Ovary (tissue), 3 donors: ENCODE measurements around the gene HAUS6.

ENCODE experiments used
- CTCF ChIP-seq, 3 donors: fragments of 450-650 bp in 2 of 3; fragments of 200-600 bp in 1 of 3; IDR thresholded peaks; one replicate each; pipeline versions ENCODE4 v1.5.1 to v1.8.0; 2016 to 2022; ENCODE audit warnings: antibody characterized with exemption in 3 of 3, mild to moderate bottlenecking in 1 of 3
- EP300 ChIP-seq: sonication (generic); formaldehyde crosslinking; IDR thresholded peaks from one replicate; pipeline ENCODE4 v1.6.1; 2017; ENCODE audit warnings: antibody characterized with exemption
- POLR2A ChIP-seq: fragments of 450-650 bp; IDR thresholded peaks from one replicate; pipeline ENCODE4 v1.6.1; 2017; ENCODE audit warnings: antibody characterized with exemption, mild to moderate bottlenecking, moderate library complexity
- donor health status: DM: no; HTN: no; CAD: no.

GRCh38 chr9:19117039-19117716, 14.5 kb upstream of the HAUS6 start:
- TF ChIP-seq CTCF (IDR thresholded peaks at IDR 0.05), result no peak
- no peak for TF ChIP-seq POLR2A
- TF ChIP-seq EP300, result no peak
